Stomach (tissue), 4 donors: ENCODE data around the gene NCKIPSD.
"Not testable (repeated sequence)": the region's sequence is repeated elsewhere in the genome, so short reads cannot be mapped to it uniquely, and the experiment has no call there.

Experiments
- EP300 ChIP-seq: sonication (generic); formaldehyde crosslinking; IDR thresholded peaks from one replicate; pipeline ENCODE4 v1.6.1; 2017; ENCODE audit warnings: antibody characterized with exemption
- POLR2AphosphoS5 ChIP-seq, 3 donors: sonication (generic); formaldehyde crosslinking; IDR thresholded peaks; one replicate each; pipeline ENCODE4 v1.6.1; 2016; ENCODE audit warnings: antibody characterized with exemption in 3 of 3
- TF ChIP-seq, protein P1 (sequence below), 7 experiments: fragments of 450-650 bp in 4 of 7; fragments of 200-600 bp in 3 of 7; sonication (generic) in 3 of 7; IDR thresholded peaks; one replicate each; pipeline ENCODE4 v1.5.1; 2016 to 2019; ENCODE audit warnings: antibody characterized with exemption in 7 of 7, control low read depth in 2 of 7, mild to moderate bottlenecking in 1 of 7

DNA sequence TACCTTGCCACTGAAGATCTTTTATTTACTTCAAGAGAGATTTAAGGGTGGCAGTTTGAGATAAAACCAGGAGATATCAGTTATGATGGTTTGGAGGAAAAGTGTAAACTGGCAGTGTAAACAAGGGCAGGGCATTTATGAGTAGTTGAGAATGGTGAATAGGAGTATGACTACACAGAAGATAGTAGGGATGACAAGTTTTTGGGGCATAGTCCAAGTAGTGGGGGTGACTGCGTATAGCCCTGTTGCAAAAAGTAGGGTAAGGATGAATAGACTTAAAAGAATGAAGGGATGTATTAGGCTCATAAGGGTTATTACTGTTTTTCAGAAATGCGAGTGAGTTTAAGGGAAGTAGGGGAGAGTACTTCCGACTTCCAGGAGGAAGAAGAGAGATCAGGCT is 37.6 kb upstream of the NCKIPSD start:
- TF ChIP-seq, protein P1, sequence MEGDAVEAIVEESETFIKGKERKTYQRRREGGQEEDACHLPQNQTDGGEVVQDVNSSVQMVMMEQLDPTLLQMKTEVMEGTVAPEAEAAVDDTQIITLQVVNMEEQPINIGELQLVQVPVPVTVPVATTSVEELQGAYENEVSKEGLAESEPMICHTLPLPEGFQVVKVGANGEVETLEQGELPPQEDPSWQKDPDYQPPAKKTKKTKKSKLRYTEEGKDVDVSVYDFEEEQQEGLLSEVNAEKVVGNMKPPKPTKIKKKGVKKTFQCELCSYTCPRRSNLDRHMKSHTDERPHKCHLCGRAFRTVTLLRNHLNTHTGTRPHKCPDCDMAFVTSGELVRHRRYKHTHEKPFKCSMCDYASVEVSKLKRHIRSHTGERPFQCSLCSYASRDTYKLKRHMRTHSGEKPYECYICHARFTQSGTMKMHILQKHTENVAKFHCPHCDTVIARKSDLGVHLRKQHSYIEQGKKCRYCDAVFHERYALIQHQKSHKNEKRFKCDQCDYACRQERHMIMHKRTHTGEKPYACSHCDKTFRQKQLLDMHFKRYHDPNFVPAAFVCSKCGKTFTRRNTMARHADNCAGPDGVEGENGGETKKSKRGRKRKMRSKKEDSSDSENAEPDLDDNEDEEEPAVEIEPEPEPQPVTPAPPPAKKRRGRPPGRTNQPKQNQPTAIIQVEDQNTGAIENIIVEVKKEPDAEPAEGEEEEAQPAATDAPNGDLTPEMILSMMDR (IDR thresholded peaks at IDR 0.05): not testable (repeated sequence)
- not testable (repeated sequence) for TF ChIP-seq EP300; POLR2AphosphoS5 (IDR thresholded peaks at IDR 0.05)
